AG04449 (cell line): ENCODE measurements around the gene SARNP.
"Not testable (repeated sequence)": the region's sequence is repeated elsewhere in the genome, so short reads cannot be mapped to it uniquely, and the experiment has no call there.

Experiments
- CTCF ChIA-PET: fragments of 350-600 bp; formaldehyde crosslinking; extraction: SDS; loops from one replicate; lab custom pipeline; 2021; ENCODE audit warnings: antibody characterized with exemption; lab: Yijun Ruan, JAX
- POLR2A ChIA-PET: fragments of 400-600, 350-600 bp; formaldehyde crosslinking; extraction: SDS; loops from one replicate; lab custom pipeline; 2020; ENCODE audit warnings: antibody characterized with exemption, inconsistent platforms; lab: Yijun Ruan, JAX
- DNase-seq: peaks from one replicate; pipeline ENCODE4 v3.0.0-alpha.2; 2010; ENCODE audit warnings: low read depth, low spot score
- H3K4me3 ChIP-seq: 2 replicates; pipeline ENCODE4 v1.5.1; 2011; ENCODE audit warnings: low read depth, mild to moderate bottlenecking, control low read depth, low read length
- CTCF ChIP-seq: IDR thresholded peaks from one replicate; pipeline ENCODE4 v1.5.1; 2011; ENCODE audit warnings: mild to moderate bottlenecking, moderate library complexity, low read length, control low read depth, inconsistent platforms; ENCODE audit not compliant: insufficient read depth; ENCODE audit errors: missing control alignments

Gene SARNP

GRCh38 chr12:55765736-55766290, 51.7 kb downstream of the SARNP start:
- CTCF ChIA-PET: interaction anchor here (0.9 to 2.1 kb wide), 4 partner anchors 13 to 161 kb away, joined by 3 to 8 read pairs (median 3); partner anchors contain the start of gene PYM1
- no peak overlapping the region for H3K4me3 ChIP-seq
- TF ChIP-seq CTCF: no peak
- DNase-seq: no peak
- POLR2A ChIA-PET: no interaction called here

- ChIA-PET CTCF (interaction anchor here (0.6 to 3.0 kb wide), 4 partner anchors 17 to 178 kb away, joined by 3 to 13 read pairs (median 4); no protein-coding TSS in a partner anchor), POLR2A (interaction anchor here (0.9 kb wide), 1 partner anchor 10 kb away, joined by 3 read pairs; no protein-coding TSS in a partner anchor)
- no peak overlapping the region for H3K4me3 ChIP-seq
- no peak for DNase-seq
- TF ChIP-seq CTCF: no peak
Measured at GRCh38 chr12:55762646-55763045, 54.9 kb downstream of the SARNP start.

DNA sequence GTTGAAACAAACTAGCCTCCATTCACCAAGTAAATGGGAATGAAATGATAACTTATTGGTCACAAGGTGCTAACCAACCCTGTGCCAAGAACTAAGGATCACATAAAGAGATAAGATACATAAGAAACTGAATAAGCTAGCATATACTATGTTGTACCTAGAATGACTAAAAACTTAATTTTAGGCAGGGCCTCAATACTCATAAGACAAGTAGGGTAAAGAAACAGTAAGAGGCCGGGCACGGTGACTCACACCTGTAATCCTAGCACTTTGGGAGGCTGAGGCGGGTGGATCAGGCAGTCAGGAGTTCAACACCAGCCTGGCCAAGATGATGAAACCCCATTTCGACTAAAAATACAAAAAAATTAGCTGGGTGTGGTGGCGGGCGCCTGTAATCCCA, 56.9 kb downstream of the SARNP start:
- ChIA-PET POLR2A (no interaction called here), CTCF (interaction anchor here (1.0 to 3.0 kb wide), 3 partner anchors 12 to 180 kb away, joined by 3 to 13 read pairs (median 4); no protein-coding TSS in a partner anchor)
- no peak for TF ChIP-seq CTCF
- no peak for DNase-seq
- H3K4me3 ChIP-seq: no peak overlapping the region

DNA sequence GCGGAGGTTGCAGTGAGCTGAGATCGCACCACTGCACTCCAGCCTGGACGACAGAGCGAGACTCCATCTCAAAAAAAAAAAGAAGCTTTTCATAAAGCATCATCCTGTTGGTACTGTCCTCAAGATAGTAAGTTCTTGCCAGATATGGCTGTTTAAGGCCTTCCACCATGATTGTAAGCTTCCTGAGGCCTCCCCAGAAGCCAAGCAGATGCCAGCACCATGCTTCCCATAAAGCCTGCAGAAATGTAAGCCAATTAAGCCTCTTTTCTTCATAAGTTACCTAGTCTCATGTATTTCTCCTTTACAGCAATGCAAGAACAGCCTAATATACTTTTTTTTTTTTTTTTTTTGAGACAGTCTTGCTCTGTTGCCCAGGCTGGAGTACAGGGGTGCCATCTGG, 58.9 kb downstream of the SARNP start:
- H3K4me3 ChIP-seq, POLR2A ChIA-PET, DNase-seq: not testable (repeated sequence)
- CTCF ChIA-PET: interaction anchor here (1.7 to 5.3 kb wide), 3 partner anchors 14 to 38 kb away, joined by 4 to 42 read pairs (median 12); partner anchors contain the start of gene GDF11

DNA sequence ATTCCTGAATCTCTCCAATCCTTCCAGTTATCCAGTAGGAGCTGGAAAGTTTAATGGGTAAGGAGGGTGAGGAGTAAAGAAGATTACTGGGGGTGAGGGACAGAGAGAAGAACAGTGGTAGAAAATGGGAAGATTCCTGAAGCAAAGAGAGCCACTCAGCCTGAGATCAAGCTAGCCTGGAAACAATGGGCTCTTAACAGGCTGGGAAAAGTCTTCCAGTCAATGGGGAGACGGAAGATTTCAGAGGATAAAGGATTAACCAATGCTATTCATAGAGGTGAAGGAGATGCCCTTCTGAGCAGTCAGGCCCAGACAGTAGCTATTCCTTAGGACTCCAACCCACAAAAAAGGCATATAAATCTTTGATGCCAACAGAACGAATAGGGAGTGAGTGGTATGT, 59.8 kb downstream of the SARNP start:
- H3K4me3 ChIP-seq: no peak overlapping the region
- no peak for TF ChIP-seq CTCF
- POLR2A ChIA-PET: interaction anchor here (0.6 kb wide), 2 partner anchors 10 to 48 kb away, joined by 3 to 5 read pairs; no protein-coding TSS in a partner anchor
- no peak for DNase-seq
- CTCF ChIA-PET: interaction anchor here (1.3 to 5.3 kb wide), 5 partner anchors 11 to 272 kb away, joined by 3 to 42 read pairs (median 12); partner anchors contain the start of gene GDF11

- ChIA-PET POLR2A (no interaction called here), CTCF (interaction anchor here (0.9 to 5.3 kb wide), 4 partner anchors 8 to 274 kb away, joined by 3 to 42 read pairs (median 12); partner anchors contain the start of gene GDF11)
- TF ChIP-seq CTCF: no peak
- no peak for DNase-seq
- H3K4me3 ChIP-seq: no peak overlapping the region
Measured at GRCh38 chr12:55755246-55755645, 62.3 kb downstream of the SARNP start.
